GM18505 (cell line): Measurements from ENCODE around the gene TBL1XR1.
"Not testable (repeated sequence)": the region's sequence is repeated elsewhere in the genome, so short reads cannot be mapped to it uniquely, and the experiment has no call there.

Experiments
- ATAC-seq: cut with Tn5 transposase; IDR thresholded peaks from one replicate; pipeline ENCODE4 v1.9.1; 2021; ENCODE audit not compliant: unreplicated experiment
- POLR2A ChIP-seq: IDR thresholded peaks from 4 replicates; pipeline ENCODE4 v1.6.1; 2011; ENCODE audit warnings: borderline replicate concordance; ENCODE audit not compliant: insufficient read depth, insufficient read length; ENCODE audit errors: extremely low read depth

The TBL1XR1 gene

DNA sequence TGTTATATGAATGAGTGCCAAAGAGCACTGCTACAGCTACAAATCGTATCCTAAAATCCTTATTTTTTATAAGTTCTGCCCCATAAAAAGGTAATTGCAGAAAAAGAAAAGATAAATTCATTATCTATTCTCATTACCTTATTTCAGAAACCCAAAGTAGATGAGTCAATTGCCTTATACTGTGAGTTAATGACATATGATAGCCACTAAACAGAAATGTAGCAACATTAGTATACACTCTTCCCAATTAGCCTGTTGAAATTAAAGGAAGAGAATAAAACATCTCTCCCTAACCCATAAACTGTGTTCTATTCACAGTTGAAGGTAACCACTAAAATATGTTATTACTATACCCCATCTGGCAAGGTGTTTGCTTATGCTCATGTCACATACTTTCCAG is 11.0 kb downstream of the TBL1XR1 start:
- no peak for ATAC-seq
- no peak for TF ChIP-seq POLR2A

DNA sequence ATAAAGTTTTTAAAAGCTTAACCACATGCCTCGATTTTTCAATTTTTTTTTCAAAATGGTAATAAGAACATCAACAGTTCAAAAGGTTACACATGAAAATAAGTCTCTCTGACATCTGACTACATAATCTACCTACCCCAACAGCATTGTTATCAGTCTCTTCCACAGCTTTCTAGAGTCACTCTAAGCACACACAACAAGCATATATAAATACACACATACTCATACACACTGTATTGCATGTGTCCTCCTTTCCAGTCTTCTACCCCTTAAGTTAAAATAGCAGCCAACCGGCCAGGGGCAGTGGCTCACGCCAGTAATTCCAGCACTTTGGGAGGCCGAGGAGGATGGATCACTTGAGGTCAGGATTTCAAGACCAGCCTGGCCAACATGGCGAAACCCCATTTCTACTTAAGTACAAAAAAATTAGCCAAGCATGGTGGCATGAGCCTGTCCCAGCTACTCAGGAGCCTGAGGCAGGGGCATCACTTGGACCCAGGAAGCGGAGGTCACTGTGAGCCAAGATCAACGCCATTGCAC is 12.2 kb downstream of the TBL1XR1 start:
- no peak for TF ChIP-seq POLR2A

DNA sequence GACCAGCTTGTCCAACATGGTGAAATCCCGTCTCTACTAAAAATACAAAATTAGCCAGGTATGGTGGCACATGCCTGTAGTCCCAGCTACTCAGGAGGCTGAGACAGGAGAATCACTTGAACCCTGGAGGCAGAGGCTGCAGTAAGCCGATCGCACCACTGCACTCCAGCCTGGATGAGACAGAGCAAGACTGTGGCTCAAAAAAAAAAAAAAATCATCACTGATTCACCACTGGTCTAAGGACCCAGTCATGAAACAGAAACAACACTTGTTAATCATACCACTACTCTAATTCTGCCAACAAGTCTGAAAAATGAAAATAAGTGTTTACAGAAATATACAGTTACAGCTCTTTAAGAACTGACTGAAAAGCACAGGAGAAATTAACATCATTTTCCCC is 12.7 kb downstream of the TBL1XR1 start:
- ATAC-seq, result peak; percentile 90

More for the DNA sequence above, 12.2 kb downstream of the TBL1XR1 start:
- peak; percentile 31 for ATAC-seq

DNA sequence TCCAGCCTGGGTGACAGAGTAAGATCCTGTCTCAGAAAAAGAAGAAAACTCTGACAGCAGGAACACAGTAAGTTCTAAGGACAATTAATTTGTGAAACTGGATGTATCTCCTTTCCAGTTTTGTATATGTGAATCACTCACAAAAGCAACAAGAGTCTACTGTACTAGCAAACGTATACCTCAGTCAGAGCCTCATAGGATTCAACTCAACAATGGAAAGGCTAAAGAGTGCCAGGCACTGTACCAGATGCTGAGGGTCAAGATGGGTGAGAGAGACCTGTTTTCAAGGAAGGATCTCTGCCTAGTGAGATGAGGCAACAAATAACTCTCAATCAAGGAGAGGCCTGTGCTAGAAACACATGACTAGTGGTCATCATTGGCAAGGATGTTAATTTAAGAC is 14.9 kb downstream of the TBL1XR1 start:
- ATAC-seq, result no peak
- no peak for TF ChIP-seq POLR2A

- no peak for ATAC-seq
Measured at GRCh38 chr3:177181418-177181817, 15.9 kb downstream of the TBL1XR1 start.

DNA sequence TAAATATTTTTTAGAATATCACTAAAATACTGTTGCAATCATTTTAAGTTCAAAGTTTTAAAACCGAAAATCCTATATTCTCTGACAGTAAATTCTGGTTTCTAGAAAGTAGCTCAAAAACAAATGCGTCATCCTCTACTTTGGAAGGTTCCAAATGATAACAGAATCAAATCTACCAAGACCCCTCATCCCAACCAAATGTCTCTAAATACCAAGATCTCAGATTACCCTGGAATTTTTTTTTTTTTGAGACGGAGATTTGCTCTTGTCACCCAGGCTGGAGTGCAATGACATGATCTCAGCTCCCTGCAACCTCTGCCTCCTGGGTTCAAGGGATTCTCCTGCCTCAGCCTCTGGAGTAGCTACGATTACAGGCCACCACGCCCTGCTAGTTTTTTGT is 16.8 kb downstream of the TBL1XR1 start:
- TF ChIP-seq POLR2A, result no peak
- no peak for ATAC-seq

More at GRCh38 chr3:177181418-177181817, 15.9 kb downstream of the TBL1XR1 start:
- TF ChIP-seq POLR2A, result no peak

- no peak for ATAC-seq
- no peak for TF ChIP-seq POLR2A
Measured at GRCh38 chr3:177179281-177180067, 17.8 kb downstream of the TBL1XR1 start.

- ATAC-seq, result no peak
Measured at GRCh38 chr3:177177749-177178221, 19.5 kb downstream of the TBL1XR1 start.

GRCh38 chr3:177174607-177175170 is 22.6 kb downstream of the TBL1XR1 start:
- TF ChIP-seq POLR2A, result no peak
- ATAC-seq, result no peak

More at GRCh38 chr3:177177749-177178221, 19.5 kb downstream of the TBL1XR1 start:
- no peak for TF ChIP-seq POLR2A

DNA sequence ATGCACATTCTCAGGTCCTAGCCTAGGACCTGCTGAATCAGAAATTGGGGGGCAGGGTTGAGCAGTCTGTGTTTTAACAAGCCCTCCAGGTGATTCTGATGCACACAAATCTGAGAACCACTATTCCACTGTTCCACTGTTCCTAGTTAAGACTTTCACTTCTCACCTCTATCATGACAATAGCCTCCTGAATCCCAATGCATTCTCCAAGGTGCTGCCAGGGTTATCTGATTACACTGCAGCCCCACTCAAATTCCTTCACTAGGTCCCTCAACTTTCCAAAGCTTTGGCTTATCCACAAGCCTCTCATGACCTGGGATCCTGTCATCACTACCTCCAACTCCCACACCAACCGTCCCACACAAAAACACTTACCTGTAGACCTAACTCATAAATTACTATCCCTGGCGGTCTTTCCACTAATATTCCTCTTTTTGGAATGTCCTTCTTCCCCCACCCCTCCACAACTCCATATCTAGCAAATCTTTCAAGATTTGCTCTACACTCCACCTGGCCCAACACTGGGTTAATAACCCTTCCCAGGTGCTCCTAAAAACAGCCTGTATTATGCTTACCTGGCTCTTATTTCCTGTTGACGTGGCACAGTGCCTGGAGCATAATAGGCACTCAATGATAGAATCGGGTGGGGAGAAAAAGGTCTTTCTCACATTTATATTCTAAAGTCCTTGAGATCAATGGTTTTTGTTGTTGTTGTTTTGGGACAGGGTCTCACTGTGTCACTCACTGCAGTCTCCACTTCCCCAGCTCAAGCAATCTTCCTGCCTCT is 27.2 kb downstream of the TBL1XR1 start:
- no peak for ATAC-seq
- no peak for TF ChIP-seq POLR2A

DNA sequence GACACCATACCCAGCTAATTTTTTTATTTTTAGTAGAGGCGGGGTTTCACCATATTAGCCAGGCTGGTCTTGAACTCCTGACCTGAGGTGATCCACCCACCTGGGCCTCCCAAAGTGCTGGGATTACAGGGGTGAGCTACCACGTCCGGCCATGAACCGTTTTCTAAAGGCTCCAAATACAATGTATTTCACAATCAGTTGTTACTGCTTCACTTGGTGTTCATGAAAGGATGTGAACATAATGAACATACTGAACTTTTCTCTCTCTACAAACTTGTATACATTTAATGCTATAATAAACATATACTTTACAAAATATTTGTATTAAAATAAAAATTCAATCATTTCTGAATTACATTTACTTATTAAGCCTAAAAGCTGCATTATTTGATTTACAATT is 28.9 kb downstream of the TBL1XR1 start:
- TF ChIP-seq POLR2A, result no peak
- ATAC-seq, result no peak

DNA sequence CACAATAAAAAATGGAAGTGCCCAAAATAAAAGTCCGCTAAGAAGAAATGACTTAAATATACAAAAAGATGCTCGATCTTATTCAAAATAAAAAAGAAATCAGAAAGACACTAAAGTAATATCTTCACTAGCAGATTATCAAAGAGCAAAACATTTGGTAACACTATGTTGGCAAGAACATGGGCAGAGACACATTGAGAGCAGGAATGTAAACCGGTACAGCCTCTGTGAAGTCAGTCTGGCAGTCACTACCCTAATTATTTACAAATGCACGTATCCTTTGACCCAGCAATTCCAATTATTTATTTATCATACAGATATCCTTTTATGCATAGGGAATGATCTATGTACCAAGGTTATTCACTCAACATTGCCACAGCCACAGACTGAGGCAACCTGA is 34.5 kb downstream of the TBL1XR1 start:
- no peak for TF ChIP-seq POLR2A
- no peak for ATAC-seq

DNA sequence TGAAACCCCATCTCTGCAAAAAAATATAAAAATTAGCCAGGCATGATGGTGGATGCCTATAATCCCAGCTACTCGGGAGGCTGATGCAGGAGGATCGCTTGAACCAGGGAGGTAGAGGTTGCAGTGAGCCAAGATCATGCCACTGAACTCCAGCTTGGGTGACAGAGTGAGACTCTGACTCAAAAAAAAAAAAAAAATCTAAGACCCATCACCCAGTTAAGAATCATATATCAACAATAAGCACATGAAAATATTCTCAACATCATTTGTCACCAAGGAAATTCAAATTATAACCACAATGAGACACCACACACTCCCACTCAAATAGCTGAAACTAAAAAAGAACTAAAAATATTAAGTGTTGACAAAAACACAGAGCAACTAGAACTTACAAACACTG is 35.7 kb downstream of the TBL1XR1 start:
- ATAC-seq, result not testable (repeated sequence)
